ENCODE data around the gene SKAP2. TPM values are rescaled to one million over a fixed set of nuclear protein-coding genes. Genes with fewer than 3 reads are reported as not detected.

Gene SKAP2
- total RNA-seq, 1 experiment from 2014 or later, result 30.7 TPM

- TF ChIP-seq ZNF274 (IDR thresholded peaks at IDR 0.05; ENCODE audit: low read depth, low read length) (no peak), ATF3 (IDR thresholded peaks at IDR 0.05) (no peak), RAD21 (IDR thresholded peaks at IDR 0.05; ENCODE audit: low read depth) (no peak), MAX (IDR thresholded peaks at IDR 0.05) (no peak), EZH2 (IDR thresholded peaks at IDR 0.05) (no peak), EZH2phosphoT487 (IDR thresholded peaks at IDR 0.05; ENCODE audit: borderline replicate concordance) (no peak), EGR1 (IDR thresholded peaks at IDR 0.05; ENCODE audit: low read depth) (no peak), SIN3A (IDR thresholded peaks at IDR 0.05; ENCODE audit: low read depth) (no peak), FOSL1 (IDR thresholded peaks at IDR 0.05; ENCODE audit: low read depth) (no peak), ZBTB33 (IDR thresholded peaks at IDR 0.05; ENCODE audit: extremely low read depth, insufficient replicate concordance, low read length) (no peak), SP1 (IDR thresholded peaks at IDR 0.05; ENCODE audit: low read depth) (no peak), POLR2A (IDR thresholded peaks at IDR 0.05; ENCODE audit: borderline replicate concordance, extremely low read depth, insufficient read depth, insufficient read length) (no peak), YY1 (IDR thresholded peaks at IDR 0.05; ENCODE audit: extremely low read depth, insufficient replicate concordance, low read depth, low read length) (no peak)
- Histone ChIP-seq H3K4me1 (ENCODE audit: control insufficient read depth in 1 of 2, insufficient read depth in 2 of 2, low read length in 2 of 2) (no peaks in the 10 kb centered on the region), H3K27ac (ENCODE audit: low read depth, low read length) (no peak overlapping the region), H3K4me3 (replicated peaks in 1 of 2; ENCODE audit: low read depth in 1 of 2, low read length in 2 of 2) (no peak overlapping the region), H2AFZ (ENCODE audit: low read depth, low read length, poor library complexity, severe bottlenecking) (no peak overlapping the region), H3K9me3 (ENCODE audit: control insufficient read depth in 1 of 2, insufficient read depth in 1 of 2, low read depth in 1 of 2, low read length in 2 of 2) (no peaks in the 10 kb centered on the region), H3K27me3 (ENCODE audit: insufficient read depth, low read length) (no peaks in the 10 kb centered on the region), H3K9ac (ENCODE audit: low read length) (no peak overlapping the region), H4K20me1 (ENCODE audit: insufficient read depth) (no peaks in the 10 kb centered on the region), H3K79me2 (ENCODE audit: insufficient read depth, low read length) (no peaks in the 10 kb centered on the region), H3K9me2 (ENCODE audit: insufficient read depth) (no peaks in the 10 kb centered on the region), H3K36me3 (ENCODE audit: control insufficient read depth in 1 of 2, insufficient read depth in 2 of 2, low read length in 2 of 2) (no peaks in the 10 kb centered on the region), H3K4me2 (ENCODE audit: low read length) (no peak overlapping the region)
- RAD21 ChIA-PET (ENCODE audit: low non-redundant PET in 1 of 2, low total read pairs in 2 of 2, uncharacterized antibody in 2 of 2, unreplicated experiment in 2 of 2), result no interaction called here
- no peak for DNase-seq (ENCODE audit: low read depth, low spot score)
- intact Hi-C loops (cut with micrococcal nuclease), result no loop called here
- CTCF ChIA-PET, result no interaction called here
- no peak for ATAC-seq
- BruUV-seq (replicated peaks), result no TSS peak
- POLR2A ChIA-PET, result no interaction called here
Measured at GRCh38 chr7:26709210-26709990, 155.0 kb downstream of the SKAP2 start.
